Peyer's patch (tissue), 4 donors: Measurements from ENCODE around the gene ZNF275.
"Not testable (repeated sequence)": the region's sequence is repeated elsewhere in the genome, so short reads cannot be mapped to it uniquely, and the experiment has no call there.

Experiments used
- CTCF ChIP-seq, 6 experiments: fragments of 450-650 bp in 4 of 6; fragments of 200-600 bp in 2 of 6; sonication (generic) in 1 of 6; IDR thresholded peaks; one replicate each; pipeline ENCODE4 v1.5.1; 2017 to 2019; ENCODE audit warnings: antibody characterized with exemption in 6 of 6, mild to moderate bottlenecking in 3 of 6, moderate library complexity in 1 of 6
- POLR2A ChIP-seq, 2 donors: fragments of 450-650 bp; IDR thresholded peaks; one replicate each; pipeline ENCODE4 v1.5.1; 2017; ENCODE audit warnings: antibody characterized with exemption in 2 of 2, mild to moderate bottlenecking in 2 of 2, moderate library complexity in 2 of 2

GRCh38 chrX:153384973-153385372 lies 51.0 kb downstream of the ZNF275 start:
- TF ChIP-seq POLR2A, CTCF (IDR thresholded peaks at IDR 0.05): not testable (repeated sequence)
